Umbilical cord (tissue), 2 donors: ENCODE data around the gene DUS2. TPM values are rescaled to one million over a fixed set of nuclear protein-coding genes. Genes with fewer than 3 reads are reported as not detected.
"Not testable (repeated sequence)": the region's sequence is repeated elsewhere in the genome, so short reads cannot be mapped to it uniquely, and the experiment has no call there.

ENCODE experiments used
- DNase-seq: peaks from one replicate; pipeline ENCODE4 v3.0.0-alpha.2; 2015; ENCODE audit warnings: low spot score
- total RNA-seq: library from RNA; depleted of rRNA; stranded (reverse); fragments of >200 nt; gene quantifications from one replicate; pipeline ENCODE4 v1.2.3, GENCODE V29; 2014; ENCODE audit warnings: low replicate concordance; ENCODE audit not compliant: insufficient read depth

DUS2 gene
- total RNA-seq, 1 donor from 2014 or later = 5.8 TPM

DNA sequence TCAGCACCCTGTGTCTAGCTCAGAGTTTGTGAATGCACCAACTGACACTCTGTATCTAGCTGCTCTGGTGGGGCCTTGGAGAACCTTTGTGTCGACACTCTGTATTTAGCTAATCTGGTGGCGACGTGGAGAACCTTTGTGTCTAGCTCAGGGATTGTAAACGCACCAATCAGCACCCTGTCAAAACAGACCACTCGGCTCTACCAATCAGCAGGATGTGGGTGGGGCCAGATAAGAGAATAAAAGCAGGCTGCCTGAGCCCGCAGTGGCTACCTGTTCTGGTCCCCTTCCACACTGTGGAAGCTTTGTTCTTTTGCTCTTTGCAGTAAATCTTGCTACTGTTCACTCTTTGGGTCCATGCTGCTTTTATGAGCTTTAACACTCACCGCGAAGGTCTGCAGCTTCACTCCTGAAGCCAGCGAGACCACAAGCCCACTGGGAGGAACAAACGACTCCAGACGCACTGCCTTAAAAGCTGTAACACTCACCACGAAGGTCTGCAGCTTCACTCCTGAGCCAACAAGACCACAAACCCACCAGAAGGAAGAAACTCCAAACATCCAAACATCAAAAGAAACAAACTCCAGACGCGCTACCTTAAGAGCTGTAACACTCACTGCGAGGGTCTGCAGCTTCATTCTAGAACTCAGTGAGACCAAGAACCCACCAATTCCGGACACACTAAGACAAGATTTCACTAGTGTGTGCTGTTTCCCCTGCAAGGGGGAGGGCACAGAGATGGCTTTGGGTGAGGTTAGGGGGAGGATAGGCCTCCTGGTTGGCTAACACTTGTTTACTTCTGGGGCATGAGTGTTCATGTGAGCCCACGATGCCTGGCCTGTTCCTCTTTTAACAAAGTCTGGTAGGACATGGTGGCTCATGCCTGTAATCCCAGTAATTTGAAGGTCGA is 24.1 kb upstream of the DUS2 start, which contains the start of gene DPEP2:
Gene DPEP2, minus strand, starts transcription at position 706 of the 910 bp plus-strand sequence. CDS start 6,272 bp downstream, outside the sequence.
- not testable (repeated sequence) for DNase-seq

DNA sequence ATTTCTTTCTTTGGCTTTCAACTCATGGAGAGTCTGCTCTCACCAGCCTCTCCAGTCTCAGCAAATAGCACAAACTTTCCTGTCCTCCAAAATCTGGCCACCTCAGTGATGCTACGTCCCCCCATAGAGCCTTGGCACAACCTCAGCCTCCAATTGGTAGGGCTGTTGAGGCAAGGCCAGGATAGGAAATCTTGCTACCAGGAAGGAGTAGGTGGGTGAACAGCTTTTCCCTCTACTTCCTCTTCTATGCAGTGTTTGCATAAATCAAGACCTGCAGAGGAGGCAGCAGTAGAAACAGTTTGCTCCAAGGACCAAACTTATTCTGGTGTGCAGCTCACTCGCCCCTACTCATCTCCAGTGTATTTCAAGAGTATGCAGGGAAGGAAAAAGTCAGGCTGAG is 23.1 kb upstream of the DUS2 start:
- DNase-seq = no peak

DNA sequence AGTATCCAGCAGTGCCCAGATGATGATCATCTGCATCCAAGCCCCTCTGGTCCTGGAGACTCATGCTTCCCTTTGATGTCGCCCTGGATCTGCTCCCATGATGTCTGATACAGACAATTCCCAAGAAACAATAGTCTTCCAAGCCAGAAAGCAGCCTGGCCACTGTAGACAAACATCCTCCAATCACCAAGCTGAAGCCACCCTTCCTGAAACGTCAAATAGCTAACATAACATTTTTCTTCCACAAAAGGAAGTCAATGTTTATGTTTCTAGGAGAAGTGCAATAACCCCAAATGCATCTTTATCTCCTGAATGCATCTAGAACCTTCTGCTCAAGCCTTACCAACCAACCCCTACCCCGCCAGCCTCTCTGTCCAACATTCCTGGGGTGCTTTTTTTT is 22.6 kb upstream of the DUS2 start:
- DNase-seq = peak; percentile 14

DNA sequence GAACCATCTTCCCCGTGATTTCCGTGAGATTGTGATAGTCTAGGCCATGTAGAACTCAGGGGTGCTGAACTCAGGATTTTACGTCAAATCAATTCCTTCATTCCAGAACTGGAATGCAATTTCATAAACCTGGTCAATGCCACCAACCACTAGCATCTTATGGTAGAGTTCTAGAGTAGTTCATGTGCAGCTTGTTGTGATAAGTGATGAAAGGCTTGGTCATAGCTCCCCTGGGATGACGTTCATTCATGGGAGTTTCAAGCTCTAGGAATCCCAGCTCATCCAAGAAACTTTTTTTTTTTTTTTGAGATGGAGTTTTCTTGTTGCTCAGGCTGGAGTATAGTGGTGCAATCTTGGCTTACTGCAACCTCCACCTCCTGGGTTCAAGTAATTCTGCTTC is 20.1 kb upstream of the DUS2 start:
- DNase-seq = no peak

DNA sequence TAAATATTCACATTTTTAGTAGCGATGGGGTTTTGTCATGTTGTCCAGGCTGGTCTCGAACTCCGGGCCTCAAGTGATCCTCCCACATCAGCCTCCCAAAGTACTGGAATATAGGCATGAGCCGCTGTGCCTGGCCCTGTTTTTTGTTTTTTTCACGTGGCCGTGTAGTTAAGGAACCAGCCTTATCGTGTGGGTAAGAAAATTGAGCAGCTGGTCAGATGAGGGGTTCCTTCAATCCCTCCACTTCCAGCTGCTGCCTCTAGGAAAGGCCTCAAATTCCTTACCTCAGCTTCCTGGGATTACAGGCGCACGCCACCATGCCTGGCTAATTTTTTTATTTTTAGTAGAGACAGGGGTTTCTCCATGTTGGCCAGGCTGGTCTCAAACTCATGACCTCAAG is 17.9 kb upstream of the DUS2 start:
- no peak for DNase-seq

DNA sequence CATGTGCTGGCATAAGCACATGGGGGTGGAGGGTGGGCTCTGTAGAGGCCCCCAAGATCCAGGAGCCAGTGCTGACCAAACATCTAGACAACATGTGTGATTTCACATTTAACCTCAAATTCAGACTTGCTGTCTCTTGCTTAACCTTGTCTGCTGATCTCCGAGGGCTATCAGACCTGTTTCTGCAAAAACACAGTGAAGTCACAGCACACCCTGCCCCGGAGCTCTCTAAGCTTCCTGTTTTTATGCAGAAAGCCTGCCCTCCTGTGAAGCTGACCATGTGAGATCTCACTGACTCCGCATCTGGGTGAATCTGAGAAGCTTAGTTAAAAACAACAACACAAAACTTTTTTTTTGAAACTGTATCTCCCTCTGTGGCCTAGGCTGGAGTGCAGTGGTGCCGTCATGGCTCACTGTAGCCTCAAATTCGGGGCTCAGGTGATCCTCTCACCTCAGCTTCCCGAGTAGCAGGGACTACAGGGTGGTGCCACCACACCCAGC is 17.2 kb upstream of the DUS2 start:
- DNase-seq = peak; percentile 67

DNA sequence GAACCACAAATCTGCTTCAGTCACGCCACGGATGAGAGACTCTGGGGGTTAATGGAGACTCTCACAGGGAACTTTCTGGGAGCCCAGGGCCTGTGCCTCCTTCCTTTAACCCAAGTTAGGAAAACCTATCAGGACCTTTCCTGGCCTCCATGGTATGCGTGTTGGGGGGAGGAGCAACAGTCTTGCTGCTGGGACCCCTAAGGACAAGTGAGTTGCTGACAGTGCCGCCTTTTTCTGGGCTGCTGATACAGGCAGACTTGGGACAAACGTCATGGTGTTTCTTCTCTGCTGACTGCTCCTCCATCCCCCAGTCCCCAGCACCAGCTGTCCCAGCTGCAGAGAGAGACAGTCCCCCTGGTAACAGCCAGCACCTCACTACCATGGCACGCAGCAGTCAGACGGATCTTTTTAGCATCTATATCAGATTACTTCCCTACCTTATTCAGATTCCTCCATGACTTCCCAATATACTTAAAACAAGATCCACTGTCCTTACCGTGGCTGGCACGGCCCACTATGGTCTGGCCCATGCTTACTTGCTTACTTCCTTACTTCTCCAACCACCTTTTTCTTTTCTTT is 13.8 kb upstream of the DUS2 start:
- DNase-seq = no peak

DNA sequence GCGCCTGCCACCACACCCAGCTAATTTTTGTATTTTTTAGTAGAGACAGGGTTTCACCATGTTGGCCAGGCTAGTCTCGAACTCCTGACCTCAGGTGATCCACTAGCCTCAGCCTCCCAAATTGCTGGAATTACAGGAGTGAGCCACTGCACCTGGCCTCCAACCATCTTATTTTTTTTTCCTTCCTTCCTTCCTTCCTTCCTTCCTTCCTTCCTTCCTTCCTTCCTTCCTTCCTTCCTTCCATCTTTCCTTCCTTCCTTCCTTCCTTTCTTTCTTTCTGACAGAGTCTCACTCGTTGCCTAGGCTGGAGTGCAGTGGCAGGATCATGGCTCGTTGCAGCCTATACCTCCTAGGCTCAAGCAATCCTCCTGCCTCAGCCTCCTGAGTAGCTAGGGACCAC is 13.2 kb upstream of the DUS2 start:
- not testable (repeated sequence) for DNase-seq

DNA sequence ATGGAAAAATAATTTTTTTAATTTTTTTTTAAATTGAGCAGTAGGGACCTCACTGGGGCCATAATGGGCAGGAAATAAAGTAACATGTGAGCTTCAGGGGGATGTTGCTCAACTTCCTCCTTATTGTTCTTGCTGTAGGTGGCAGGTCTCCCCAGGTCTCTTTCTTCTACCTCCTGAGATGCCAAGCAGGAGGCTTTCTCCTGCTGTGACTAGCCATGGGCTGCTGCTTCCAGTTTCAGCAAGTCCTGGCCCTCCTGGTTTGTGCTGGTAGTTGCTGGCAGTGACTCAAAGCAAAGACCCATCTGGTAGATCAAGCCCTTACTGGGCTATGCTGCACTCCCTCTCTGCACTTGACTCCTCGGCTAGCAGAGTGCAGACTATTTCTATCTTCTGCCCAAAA is 9.6 kb upstream of the DUS2 start:
- DNase-seq = no peak

DNA sequence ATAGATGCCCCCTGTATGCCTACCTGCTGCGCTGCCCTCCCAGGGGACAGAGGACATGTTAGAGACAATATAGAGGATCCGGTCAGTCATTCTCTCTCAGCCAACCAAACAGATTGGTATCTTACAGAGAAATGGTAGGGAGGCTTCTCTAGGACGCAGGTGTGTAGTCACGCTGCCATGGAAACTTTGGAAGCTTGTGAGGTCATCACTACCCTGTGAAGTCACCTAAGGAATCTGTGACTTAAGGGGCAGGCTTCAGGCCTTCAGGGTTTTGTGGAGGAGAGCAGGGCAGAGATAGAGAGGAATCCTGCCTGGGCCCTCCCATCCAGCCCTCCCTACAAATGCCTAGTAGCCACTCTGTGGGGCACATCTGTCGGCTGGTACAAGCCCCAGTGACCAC is 7.4 kb upstream of the DUS2 start, which contains the start of gene DPEP2NB:
Gene DPEP2NB, minus strand, starts transcription at position 231 of the 400 bp plus-strand sequence. Its CDS starts 141 bp downstream, at position 90.
- no peak for DNase-seq

DNA sequence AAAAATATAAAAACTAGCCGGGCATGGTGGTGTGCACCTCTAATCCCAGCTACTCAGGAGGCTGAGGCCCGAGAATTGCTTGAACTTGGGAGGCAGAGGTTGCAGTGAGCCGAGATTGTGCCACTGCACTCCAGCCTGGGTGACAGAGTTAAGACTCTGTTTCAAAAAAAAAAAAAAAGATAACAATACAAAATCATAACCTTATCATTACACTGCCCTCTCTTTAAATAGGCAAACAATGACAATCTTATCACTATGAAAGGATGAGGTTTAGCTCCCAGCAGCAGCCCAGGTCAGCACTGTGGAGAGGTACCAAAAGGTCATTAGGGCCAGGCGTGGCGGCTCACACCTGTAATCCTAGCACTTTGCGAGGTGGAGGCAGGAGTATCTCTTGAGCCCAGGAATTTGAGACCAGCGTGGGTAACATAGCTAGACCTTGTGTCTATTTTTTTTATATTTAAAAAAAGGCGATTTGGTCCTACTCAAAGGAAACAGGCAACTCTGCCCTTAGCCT is 3.9 kb upstream of the DUS2 start:
- no peak for DNase-seq

DNA sequence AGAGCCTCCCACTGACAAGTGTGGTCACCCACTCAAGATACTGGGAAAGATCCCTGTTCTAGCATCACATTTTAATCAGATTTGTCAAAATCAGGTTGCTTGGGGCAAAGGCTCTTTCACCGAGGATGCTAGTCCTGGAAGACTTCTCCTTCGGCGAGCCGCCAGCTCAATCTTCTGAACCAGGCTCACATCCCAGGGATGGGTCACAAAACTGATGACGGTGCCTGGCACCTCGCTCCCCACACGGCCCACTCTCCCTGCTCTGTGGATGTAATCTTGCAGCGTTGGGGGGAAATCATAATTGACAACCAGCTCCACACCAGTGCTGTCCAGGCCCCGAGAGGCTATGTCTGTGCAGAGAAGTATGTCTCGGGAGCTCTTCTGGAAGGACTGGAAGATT is 1.6 kb upstream of the DUS2 start:
- DNase-seq = no peak

DNA sequence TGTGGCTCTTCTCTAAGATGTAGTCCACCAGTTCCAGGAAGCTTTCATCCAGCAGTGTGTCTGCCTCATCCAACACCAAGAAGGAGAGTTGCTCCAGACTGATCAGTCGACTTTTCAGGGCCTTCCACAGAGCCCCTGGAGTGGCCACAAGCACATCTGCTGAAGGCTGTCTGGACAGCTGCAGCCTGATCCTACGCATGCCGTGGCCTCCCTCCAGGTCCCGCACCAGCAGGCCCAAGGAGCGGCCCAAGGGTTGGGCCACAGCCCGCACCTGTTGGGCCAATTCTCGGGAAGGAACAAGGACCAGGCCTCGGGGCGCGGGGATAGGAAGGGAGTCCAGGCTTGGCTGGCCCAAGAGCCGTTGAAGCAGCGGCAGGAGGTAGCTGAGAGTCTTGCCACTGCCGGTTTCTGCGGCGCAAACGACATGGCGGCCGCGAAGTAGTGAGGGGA is 781 bp upstream of the DUS2 start:
- no peak for DNase-seq

DNA sequence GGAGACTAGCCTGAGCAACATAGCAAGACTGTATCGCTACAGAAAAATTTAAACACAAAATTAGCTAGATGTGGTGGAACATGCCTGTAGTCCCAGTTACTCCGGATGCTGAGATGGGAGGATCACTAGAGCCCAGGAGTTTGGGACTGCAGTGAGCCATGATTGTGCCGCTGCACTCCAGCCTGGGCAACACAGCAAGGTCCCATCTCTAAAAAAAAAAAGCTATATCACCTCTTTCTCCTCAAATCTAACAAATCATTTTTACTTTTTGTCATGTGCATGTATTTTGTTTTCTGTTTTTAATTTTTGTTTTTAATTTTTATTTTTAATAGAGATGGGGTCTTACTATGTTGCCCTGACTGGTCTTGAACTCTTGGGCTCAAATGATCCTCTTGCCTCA is 5.9 kb downstream of the DUS2 start:
- DNase-seq = no peak

DNA sequence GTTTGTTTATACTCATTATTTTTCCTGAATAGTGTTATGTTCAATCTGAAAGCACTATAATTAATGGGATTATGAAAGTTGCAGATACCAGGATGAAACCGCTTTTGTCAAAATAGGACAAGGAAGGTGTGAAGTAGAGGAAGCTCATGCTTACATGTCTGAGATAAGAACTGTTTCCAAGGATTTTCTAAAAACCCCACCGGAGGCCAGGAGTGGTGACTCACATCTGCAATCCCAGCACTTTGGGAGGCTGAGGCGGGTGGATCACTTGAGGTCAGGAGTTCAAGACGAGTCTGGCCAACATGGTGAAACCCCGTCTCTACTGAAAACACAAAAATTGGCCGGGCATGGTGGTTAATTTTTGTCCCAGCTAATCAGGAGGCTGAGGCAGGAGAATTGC is 7.0 kb downstream of the DUS2 start:
- not testable (repeated sequence) for DNase-seq

DNA sequence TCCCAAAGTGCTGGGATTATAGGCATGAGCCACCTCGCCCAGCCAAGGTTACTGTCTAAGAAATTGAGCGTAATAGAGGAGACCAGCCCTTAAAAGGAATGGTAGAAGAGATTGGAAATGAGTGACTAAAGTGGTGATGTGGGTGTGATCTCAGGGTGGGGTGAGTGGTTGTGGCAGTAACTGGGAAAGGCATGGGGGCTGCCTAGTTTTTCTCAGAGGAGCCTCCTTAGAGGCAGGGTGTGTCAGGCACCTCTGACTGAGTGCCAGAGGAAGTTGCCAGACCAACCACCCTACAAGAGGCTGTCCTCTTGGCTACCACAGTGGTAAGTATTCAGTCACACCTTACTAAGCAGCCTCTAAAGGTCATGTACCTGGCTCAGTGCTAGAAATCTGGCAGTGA is 8.9 kb downstream of the DUS2 start:
- DNase-seq = no peak

DNA sequence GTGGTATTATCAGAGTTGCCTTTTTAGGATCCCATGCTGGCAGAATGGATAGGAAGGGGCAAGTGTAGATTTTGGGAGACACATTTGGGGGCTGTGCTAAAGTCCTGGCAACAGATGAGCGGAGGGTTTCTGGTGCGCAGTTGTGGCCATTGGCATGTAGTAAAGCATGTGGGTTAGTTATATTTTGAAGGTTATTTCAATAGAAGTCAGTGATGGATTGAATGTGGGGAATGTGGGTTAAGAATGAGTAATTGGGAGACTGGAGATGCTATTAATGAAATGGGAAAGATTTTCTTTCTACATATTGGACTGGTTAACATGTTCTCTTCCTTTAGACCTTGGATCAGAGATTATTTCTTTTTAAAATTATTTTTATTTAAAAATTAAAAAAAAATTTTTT is 10.0 kb downstream of the DUS2 start:
- DNase-seq = no peak

DNA sequence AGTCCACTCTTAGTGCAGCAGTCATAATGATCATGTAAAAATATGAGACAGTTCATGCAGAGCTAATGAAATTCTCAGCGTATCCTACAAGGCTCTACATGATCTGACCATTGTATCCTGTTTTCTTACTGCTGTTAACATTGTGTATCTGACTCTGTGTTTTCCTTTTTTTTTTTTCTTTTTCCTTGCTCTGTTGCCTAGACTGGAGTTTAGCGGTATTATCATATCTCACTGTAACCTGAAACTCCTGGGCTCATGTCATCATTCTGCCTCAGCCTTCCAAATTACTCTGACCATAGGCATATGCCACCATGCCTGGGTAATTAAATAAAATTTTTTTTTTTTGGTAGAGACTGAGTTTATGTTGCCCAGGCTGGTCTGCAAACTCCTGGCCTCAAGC is 12.1 kb downstream of the DUS2 start:
- DNase-seq = no peak

DNA sequence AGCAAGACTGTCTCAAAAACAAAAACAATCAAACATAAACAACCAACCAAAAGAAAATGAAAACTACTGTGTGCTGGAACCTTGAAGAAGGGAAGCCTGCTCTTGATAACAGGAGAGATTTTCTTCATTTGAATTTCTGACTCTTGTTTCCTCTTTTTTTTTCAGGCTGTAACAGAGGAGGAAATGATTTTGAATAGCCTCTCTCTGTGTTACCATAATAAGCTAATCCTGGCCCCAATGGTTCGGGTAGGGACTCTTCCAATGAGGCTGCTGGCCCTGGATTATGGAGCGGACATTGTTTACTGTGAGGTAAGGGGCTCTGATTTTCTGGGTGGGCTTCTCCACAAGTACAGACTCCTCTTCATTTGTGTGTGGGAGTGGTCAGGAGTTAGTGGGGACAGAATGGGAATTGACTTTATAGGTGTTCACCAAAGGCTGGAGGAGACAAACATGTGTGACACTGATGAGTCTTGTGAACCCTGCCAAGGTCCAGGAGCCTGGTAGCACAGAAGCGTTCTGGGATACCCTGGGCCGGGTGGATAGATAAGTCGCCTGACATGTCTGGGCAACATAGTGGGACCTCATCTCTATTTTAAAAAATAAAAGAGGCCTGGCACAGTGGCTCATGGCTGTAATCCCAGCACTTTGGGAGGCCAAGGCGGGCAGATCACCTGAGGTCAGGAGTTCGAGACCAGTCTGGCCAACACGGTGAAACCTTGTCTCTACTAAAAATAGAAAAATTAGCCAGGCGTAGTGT is 14.9 kb downstream of the DUS2 start:
- DNase-seq = no peak

DNA sequence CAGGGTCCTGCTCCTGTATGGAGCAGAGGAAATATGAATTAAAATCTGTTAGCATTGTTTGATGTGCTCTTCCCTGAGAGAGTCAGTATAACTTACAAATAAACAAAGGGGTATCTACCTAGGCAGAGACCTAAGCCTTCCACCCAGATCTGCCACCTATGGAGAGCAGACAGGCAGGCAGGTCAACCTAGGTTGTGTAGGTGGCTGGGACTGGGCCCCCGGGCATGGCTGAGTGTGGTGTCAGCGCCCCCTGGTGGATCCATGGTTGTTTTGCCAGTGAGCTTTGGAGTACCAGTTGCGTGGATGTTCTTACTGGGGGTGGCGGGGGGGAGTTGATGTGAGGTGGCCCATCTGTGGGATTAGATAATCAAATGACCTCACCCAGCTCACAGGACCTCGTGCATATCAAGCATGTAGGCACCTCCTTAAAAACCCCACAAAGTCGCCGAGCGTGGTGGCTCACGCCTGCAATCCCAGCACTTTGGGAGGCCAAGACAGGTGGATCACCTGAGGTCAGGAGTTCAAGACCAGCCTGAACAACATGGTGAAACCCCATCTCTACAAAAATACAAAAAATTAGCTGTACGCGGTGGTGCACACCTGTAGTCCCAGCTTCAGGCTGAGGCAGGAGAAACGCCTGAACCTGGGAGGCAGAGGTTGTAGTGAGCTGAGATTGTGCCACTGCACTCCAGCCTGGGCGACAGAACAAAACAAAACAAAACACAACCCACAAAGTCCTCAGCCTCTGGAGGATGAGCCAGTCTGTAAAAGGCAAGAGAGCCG is 17.6 kb downstream of the DUS2 start:
- peak; percentile 56 for DNase-seq

DNA sequence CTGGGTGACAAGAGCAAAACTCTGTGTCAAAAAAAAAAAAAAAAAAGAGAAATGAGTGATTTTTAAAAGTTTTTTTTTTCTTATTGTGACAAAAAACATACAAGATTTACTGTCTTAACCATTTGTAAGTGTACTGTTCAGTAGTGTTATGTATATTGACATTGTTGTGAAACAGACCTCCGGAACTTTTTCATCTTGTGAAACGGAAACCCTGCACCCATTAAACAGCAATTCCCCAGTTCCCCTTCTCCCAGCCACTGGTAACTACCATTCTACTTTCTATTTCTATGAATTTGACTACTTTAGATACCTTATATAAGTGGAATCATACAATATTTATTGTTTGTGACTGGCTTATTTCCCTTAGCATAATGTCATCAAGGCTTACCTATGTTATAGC is 18.7 kb downstream of the DUS2 start:
- no peak for DNase-seq
